Activated CD4-positive, alpha-beta memory T cell treated with anti-CD3 and anti-CD28 coated beads, Interleukin-2, amount 10 ng/mL, durations not matched to agents 7 days and 5 days (primary cell): ENCODE measurements around the gene MMAA. TPM values are rescaled to one million over a fixed set of nuclear protein-coding genes. Genes with fewer than 3 reads are reported as not detected.
"Not testable (repeated sequence)": the region's sequence is repeated elsewhere in the genome, so short reads cannot be mapped to it uniquely, and the experiment has no call there.

Source experiments
- CTCF ChIA-PET: fragments of 350-600 bp; sonication (Branson Sonifier 250); formaldehyde crosslinking; loops from one replicate; lab custom pipeline; 2021; ENCODE audit warnings: antibody characterized with exemption, inconsistent platforms; lab: Charles Lee
- POLR2A ChIA-PET: fragments of 350-600 bp; sonication (Branson Sonifier 250); formaldehyde crosslinking; loops from one replicate; lab custom pipeline; 2021; ENCODE audit warnings: antibody characterized with exemption; lab: Charles Lee
- DNase-seq: peaks from one replicate; pipeline ENCODE4 v3.0.0-alpha.2; 2020
- H3K27ac Mint-ChIP-seq: one replicate; pipeline ENCODE4 v1.8.0; 2021; ENCODE audit warnings: mild to moderate bottlenecking, mixed read lengths
- H3K27me3 Mint-ChIP-seq: one replicate; pipeline ENCODE4 v1.8.0; 2021; ENCODE audit warnings: mixed read lengths
- H3K36me3 Mint-ChIP-seq: one replicate; pipeline ENCODE4 v1.8.0; 2021; ENCODE audit warnings: low read depth, mixed read lengths
- H3K4me1 Mint-ChIP-seq: one replicate; pipeline ENCODE4 v1.8.0; 2021; ENCODE audit warnings: mixed read lengths
- H3K4me3 Mint-ChIP-seq: one replicate; pipeline ENCODE4 v1.8.0; 2021; ENCODE audit warnings: mild to moderate bottlenecking, mixed read lengths
- H3K9me3 Mint-ChIP-seq: one replicate; pipeline ENCODE4 v1.8.0; 2021; ENCODE audit warnings: mixed read lengths
- total RNA-seq, 2 experiments: library from RNA; stranded (reverse); gene quantifications; one replicate each; pipeline ENCODE4 v1.2.3, GENCODE V29; 2021

The MMAA gene
- total RNA-seq: 10 to 100 TPM; 11.3 to 13.5 TPM

- ChIA-PET CTCF (interaction anchor here (0.9 to 3.3 kb wide), 7 partner anchors 10 to 520 kb away, joined by 3 to 13 read pairs (median 5); partner anchors contain the start of gene ZNF827), POLR2A (interaction anchor here (0.7 to 5.4 kb wide), 13 partner anchors 13 to 520 kb away, joined by 3 to 54 read pairs (median 3); partner anchors contain the start of genes ABCE1, ANAPC10, OTUD4 and SMAD1)
- H3K27ac Mint-ChIP-seq: peak within 1 kb of the TSS; percentile 99
- H3K4me3 Mint-ChIP-seq: peak within 1 kb of the TSS; percentile 98
- H3K9me3 Mint-ChIP-seq: peaks cover 2% of the 10 kb centered on the region
- H3K27me3 Mint-ChIP-seq: no peaks in the 10 kb centered on the region
- peaks cover 43% of the 10 kb centered on the region for H3K4me1 Mint-ChIP-seq
- peaks cover 25% of the 10 kb centered on the region for H3K36me3 Mint-ChIP-seq
- peak; percentile 95 for DNase-seq
Measured at GRCh38 chr4:145618932-145619638, at the start of gene MMAA. Gene MMAA (plus strand): TSS chr4:145619385. CDS start chr4:145639140, 19,755 bp downstream.

GRCh38 chr4:145574546-145574945 is 44.6 kb upstream of the MMAA start:
- H3K9me3 Mint-ChIP-seq, POLR2A ChIA-PET, DNase-seq, H3K27ac Mint-ChIP-seq, H3K4me3 Mint-ChIP-seq, H3K4me1 Mint-ChIP-seq, H3K36me3 Mint-ChIP-seq, CTCF ChIA-PET: not testable (repeated sequence)
- peaks cover 13% of the 10 kb centered on the region for H3K27me3 Mint-ChIP-seq

- Mint-ChIP-seq H3K36me3 (no peaks in the 10 kb centered on the region), H3K9me3 (no peaks in the 10 kb centered on the region), H3K27me3 (peaks cover 16% of the 10 kb centered on the region), H3K27ac (no peak overlapping the region), H3K4me3 (no peak overlapping the region), H3K4me1 (no peaks in the 10 kb centered on the region)
- no peak for DNase-seq
- CTCF ChIA-PET: no interaction called here
- POLR2A ChIA-PET: no interaction called here
Measured at GRCh38 chr4:145580906-145581305, 38.3 kb upstream of the MMAA start.

GRCh38 chr4:145583191-145584055 is 35.8 kb upstream of the MMAA start:
- no peaks in the 10 kb centered on the region for H3K36me3 Mint-ChIP-seq
- DNase-seq: no peak
- H3K27ac Mint-ChIP-seq: no peak overlapping the region
- CTCF ChIA-PET: no interaction called here
- POLR2A ChIA-PET: no interaction called here
- H3K9me3 Mint-ChIP-seq: no peaks in the 10 kb centered on the region
- no peak overlapping the region for H3K4me3 Mint-ChIP-seq
- no peaks in the 10 kb centered on the region for H3K4me1 Mint-ChIP-seq
- H3K27me3 Mint-ChIP-seq: peaks cover 17% of the 10 kb centered on the region

GRCh38 chr4:145587088-145587754 is 32.0 kb upstream of the MMAA start:
- Mint-ChIP-seq H3K4me3 (no peak overlapping the region), H3K27ac (no peak overlapping the region), H3K9me3 (no peaks in the 10 kb centered on the region), H3K27me3 (peaks cover 21% of the 10 kb centered on the region), H3K36me3 (no peaks in the 10 kb centered on the region), H3K4me1 (no peaks in the 10 kb centered on the region)
- ChIA-PET POLR2A (no interaction called here), CTCF (no interaction called here)
- no peak for DNase-seq

- CTCF ChIA-PET, H3K4me3 Mint-ChIP-seq: not testable (repeated sequence)
Measured at GRCh38 chr4:145589381-145589780, 29.8 kb upstream of the MMAA start.

GRCh38 chr4:145589916-145590702 is 29.1 kb upstream of the MMAA start:
- CTCF ChIA-PET: no interaction called here
- POLR2A ChIA-PET: no interaction called here

More at GRCh38 chr4:145589381-145589780, 29.8 kb upstream of the MMAA start:
- H3K36me3 Mint-ChIP-seq, H3K9me3 Mint-ChIP-seq, H3K27ac Mint-ChIP-seq, DNase-seq, H3K4me1 Mint-ChIP-seq, POLR2A ChIA-PET: not testable (repeated sequence)
- H3K27me3 Mint-ChIP-seq: peaks cover 26% of the 10 kb centered on the region

GRCh38 chr4:145602129-145602760 is 16.9 kb upstream of the MMAA start:
- ChIA-PET POLR2A (no interaction called here), CTCF (interaction anchor here (0.6 to 1.4 kb wide), 3 partner anchors 13 to 446 kb away, joined by 3 to 6 read pairs (median 3); no protein-coding TSS in a partner anchor)
- Mint-ChIP-seq H3K4me1 (no peaks in the 10 kb centered on the region), H3K27me3 (peaks cover 17% of the 10 kb centered on the region), H3K9me3 (peaks cover 2% of the 10 kb centered on the region), H3K27ac (no peak overlapping the region), H3K36me3 (no peaks in the 10 kb centered on the region), H3K4me3 (no peak overlapping the region)
- DNase-seq: no peak

More at GRCh38 chr4:145589916-145590702, 29.1 kb upstream of the MMAA start:
- Mint-ChIP-seq H3K9me3 (no peaks in the 10 kb centered on the region), H3K4me3 (no peak overlapping the region), H3K27me3 (peaks cover 28% of the 10 kb centered on the region), H3K36me3 (no peaks in the 10 kb centered on the region), H3K27ac (no peak overlapping the region), H3K4me1 (no peaks in the 10 kb centered on the region)
- no peak for DNase-seq

- DNase-seq: no peak
- ChIA-PET CTCF (interaction anchor here (2.9 kb wide), 1 partner anchor 12 kb away, joined by 12 read pairs; no protein-coding TSS in a partner anchor), POLR2A (no interaction called here)
- H3K9me3 Mint-ChIP-seq: peaks cover 2% of the 10 kb centered on the region
- no peak overlapping the region for H3K4me3 Mint-ChIP-seq
- no peaks in the 10 kb centered on the region for H3K36me3 Mint-ChIP-seq
- H3K4me1 Mint-ChIP-seq: no peaks in the 10 kb centered on the region
- no peak overlapping the region for H3K27ac Mint-ChIP-seq
- H3K27me3 Mint-ChIP-seq: peaks cover 17% of the 10 kb centered on the region
Measured at GRCh38 chr4:145605941-145606340, 13.2 kb upstream of the MMAA start.

- ChIA-PET POLR2A (no interaction called here), CTCF (interaction anchor here (0.8 to 2.1 kb wide), 7 partner anchors 8 to 393 kb away, joined by 3 to 12 read pairs (median 4); partner anchors contain the start of gene MMAA)
- peaks cover 2% of the 10 kb centered on the region for H3K9me3 Mint-ChIP-seq
- peaks cover 10% of the 10 kb centered on the region for H3K27me3 Mint-ChIP-seq
- H3K27ac Mint-ChIP-seq: no peak overlapping the region
- no peaks in the 10 kb centered on the region for H3K36me3 Mint-ChIP-seq
- no peak overlapping the region for H3K4me3 Mint-ChIP-seq
- DNase-seq: peak; percentile 72
- H3K4me1 Mint-ChIP-seq: no peaks in the 10 kb centered on the region
Measured at GRCh38 chr4:145609481-145610427, 9.4 kb upstream of the MMAA start.
